K562 (cell line): ENCODE measurements around the gene EVL. TPM values are rescaled to one million over a fixed set of nuclear protein-coding genes. Genes with fewer than 3 reads are reported as not detected.
A peak's percentile ranks its signal among the peaks of the same experiment; 100 is the strongest.

Experiments used
- CBFA2T3 ChIP-seq: fragments of 450-650 bp; IDR thresholded peaks from 2 replicates; pipeline ENCODE4 v1.6.1; 2017
- DACH1 ChIP-seq: fragments of 450-650 bp; IDR thresholded peaks from 2 replicates; pipeline ENCODE4 v1.6.1; 2018; ENCODE audit not compliant: partially characterized antibody
- E2F3 ChIP-seq: fragments of 250-450 bp; sonication (Bioruptor Pico); IDR thresholded peaks from 2 replicates; pipeline ENCODE4 v1.4.0; 2020; ENCODE audit warnings: mild to moderate bottlenecking
- HOXB6 ChIP-seq: fragments of 250-450 bp; sonication (Bioruptor Pico); IDR thresholded peaks from 2 replicates; pipeline ENCODE4 v1.5.1; 2022; ENCODE audit warnings: mild to moderate bottlenecking, borderline replicate concordance
- KDM2B ChIP-seq: fragments of 250-450 bp; sonication (Bioruptor Pico); IDR thresholded peaks from 2 replicates; pipeline ENCODE4 v1.8.0; 2021; ENCODE audit warnings: mild to moderate bottlenecking, moderate library complexity
- LEF1 ChIP-seq: fragments of 450-650 bp; IDR thresholded peaks from 2 replicates; pipeline ENCODE4 v1.6.1; 2016; ENCODE audit warnings: mild to moderate bottlenecking
- MAZ ChIP-seq, 2 experiments: fragments of 450-650 bp in 1 of 2; sonication (generic) in 1 of 2; formaldehyde crosslinking; IDR thresholded peaks in 1 of 2; conservative IDR thresholded peaks in 1 of 2; 2 replicates each; pipeline versions ENCODE4 v1.4.0 to v1.5.0; 2020; ENCODE audit warnings: mild to moderate bottlenecking in 1 of 2, missing genetic modification reagents in 1 of 2
- MYNN ChIP-seq, 2 experiments: sonication (generic); formaldehyde crosslinking in 1 of 2; IDR thresholded peaks; 2 replicates each; pipeline versions ENCODE4 v1.5.0 to v1.6.1; 2016 to 2020; ENCODE audit warnings: antibody characterized with exemption in 1 of 2, missing genetic modification reagents in 1 of 2
- NR2F6 ChIP-seq: fragments of 450-650 bp; formaldehyde crosslinking; IDR thresholded peaks from 2 replicates; pipeline ENCODE4 v1.4.0; 2020; ENCODE audit warnings: mild to moderate bottlenecking
- NUFIP1 ChIP-seq: fragments of 450-650 bp; IDR thresholded peaks from 2 replicates; pipeline ENCODE4 v1.6.1; 2018; ENCODE audit not compliant: partially characterized antibody
- PHB2 ChIP-seq: fragments of 450-650 bp; IDR thresholded peaks from 2 replicates; pipeline ENCODE4 v1.6.1; 2017; ENCODE audit warnings: low read depth
- PURB ChIP-seq: sonication (generic); formaldehyde crosslinking; IDR thresholded peaks from 2 replicates; pipeline ENCODE4 v1.9.0; 2021; ENCODE audit warnings: low read depth, mild to moderate bottlenecking, missing genetic modification reagents
- SMAD2 ChIP-seq: fragments of 150-350 bp; IDR thresholded peaks from 2 replicates; pipeline ENCODE4 v1.6.1; 2014; ENCODE audit warnings: low read depth, mild to moderate bottlenecking, low read length
- SOX6 ChIP-seq: fragments of 450-650 bp; IDR thresholded peaks from 2 replicates; pipeline ENCODE4 v1.6.1; 2014; ENCODE audit warnings: mild to moderate bottlenecking
- STAT6 ChIP-seq: sonication (generic); formaldehyde crosslinking; IDR thresholded peaks from 2 replicates; pipeline ENCODE4 v1.8.1; 2023; ENCODE audit warnings: mild to moderate bottlenecking, missing genetic modification reagents
- YBX1 ChIP-seq: fragments of 450-650 bp; IDR thresholded peaks from 2 replicates; pipeline ENCODE4 v1.7.1; 2016; ENCODE audit warnings: mild to moderate bottlenecking
- ZBTB12 ChIP-seq: fragments of 250-450 bp; sonication (Bioruptor Pico); IDR thresholded peaks from 2 replicates; pipeline ENCODE4 v1.4.0; 2020
- ZC3H8 ChIP-seq: fragments of 450-650 bp; IDR thresholded peaks from 2 replicates; pipeline ENCODE4 v1.6.1; 2017
- ZNF449 ChIP-seq: fragments of 250-450 bp; sonication (Bioruptor Pico); IDR thresholded peaks from 2 replicates; pipeline ENCODE4 v1.8.0; 2022; ENCODE audit warnings: moderate library complexity, mild to moderate bottlenecking, inconsistent platforms
- ZNF780A ChIP-seq: fragments of 250-450 bp; sonication (Bioruptor Pico); IDR thresholded peaks from 2 replicates; pipeline ENCODE4 v1.5.0; 2021; ENCODE audit warnings: mild to moderate bottlenecking
- ZNF830 ChIP-seq: fragments of 250-450 bp; sonication (Bioruptor Pico); IDR thresholded peaks from 2 replicates; pipeline ENCODE4 v1.5.0; 2021; ENCODE audit warnings: mild to moderate bottlenecking
- polyA plus RNA-seq, 8 experiments: library from polyadenylated mRNA; depleted of rRNA in 4 of 8; stranded (reverse) in 5 of 8; unstranded in 3 of 8; fragments of >200 nt; fragmentation: Nextera tagmentation in 2 of 8; fragmentation: Illumina TruSeq in 1 of 8; extraction: Ambion mirVana in 2 of 8; extraction: Trizol in 1 of 8; gene quantifications; 2 replicates each; pipeline versions ENCODE4 v1.2.1 to v1.2.3, GENCODE V29; 2011 to 2014; ENCODE audit warnings: inconsistent platforms in 1 of 8, missing spikeins in 1 of 8
- total RNA-seq, 7 experiments: library from RNA; depleted of rRNA in 6 of 7; stranded (reverse); fragments of >200 nt in 6 of 7; fragmentation: Illumina TruSeq in 2 of 7; extraction: Trizol in 2 of 7; gene quantifications; 2 replicates each; pipeline versions ENCODE4 v1.2.1 to v1.2.3, GENCODE V29; 2011 to 2021; ENCODE audit warnings: low replicate concordance in 1 of 7
- TF ChIP-seq, protein P1 (sequence below): fragments of 450-650 bp; formaldehyde crosslinking; IDR thresholded peaks from 2 replicates; pipeline ENCODE4 v1.4.0; 2020; ENCODE audit warnings: mild to moderate bottlenecking, moderate library complexity

Gene EVL
- total and polyA plus RNA-seq, 9 of the 15 experiments (the other 6 are each of a cell fraction or from before 2014, with no cell fraction given) = 2.9 to 43.4 (median 23.9) TPM

GRCh38 chr14:100192672-100193416, 127.6 kb downstream of the EVL start (continued):
- TF ChIP-seq E2F3 (CRISPR knock-in tag) = peak; percentile 64; the same call in 1 of the 2 replicates
- TF ChIP-seq YBX1 = no peak
- no peak for TF ChIP-seq PURB (CRISPR knock-in tag)
- TF ChIP-seq SOX6 = peak; percentile 66
- TF ChIP-seq CBFA2T3 = no peak
- TF ChIP-seq LEF1 = no peak
- TF ChIP-seq DACH1 = no peak
- no peak for TF ChIP-seq HOXB6 (CRISPR knock-in tag)
- no peak for TF ChIP-seq SMAD2
- no peak for TF ChIP-seq ZNF449 (CRISPR knock-in tag)
- no peak for TF ChIP-seq ZC3H8
- no peak for TF ChIP-seq NR2F6
- TF ChIP-seq KDM2B = no peak
- TF ChIP-seq ZNF780A (CRISPR knock-in tag) = no peak
- TF ChIP-seq ZNF830 (CRISPR knock-in tag) = no peak
- TF ChIP-seq MYNN (IDR thresholded peaks at IDR 0.05) = no peak
- TF ChIP-seq MYNN (CRISPR knock-in tag; IDR thresholded peaks at IDR 0.05) = no peak
- no peak for TF ChIP-seq STAT6 (CRISPR knock-in tag)
- no peak for TF ChIP-seq PHB2
- no peak for TF ChIP-seq NUFIP1
- TF ChIP-seq ZBTB12 = no peak
- TF ChIP-seq, protein P1, sequence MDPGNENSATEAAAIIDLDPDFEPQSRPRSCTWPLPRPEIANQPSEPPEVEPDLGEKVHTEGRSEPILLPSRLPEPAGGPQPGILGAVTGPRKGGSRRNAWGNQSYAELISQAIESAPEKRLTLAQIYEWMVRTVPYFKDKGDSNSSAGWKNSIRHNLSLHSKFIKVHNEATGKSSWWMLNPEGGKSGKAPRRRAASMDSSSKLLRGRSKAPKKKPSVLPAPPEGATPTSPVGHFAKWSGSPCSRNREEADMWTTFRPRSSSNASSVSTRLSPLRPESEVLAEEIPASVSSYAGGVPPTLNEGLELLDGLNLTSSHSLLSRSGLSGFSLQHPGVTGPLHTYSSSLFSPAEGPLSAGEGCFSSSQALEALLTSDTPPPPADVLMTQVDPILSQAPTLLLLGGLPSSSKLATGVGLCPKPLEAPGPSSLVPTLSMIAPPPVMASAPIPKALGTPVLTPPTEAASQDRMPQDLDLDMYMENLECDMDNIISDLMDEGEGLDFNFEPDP (CRISPR knock-in tag) = no peak
- TF ChIP-seq MAZ (CRISPR knock-in tag; conservative IDR thresholded peaks at IDR 0.05 in 1 of 2, IDR thresholded peaks at IDR 0.05 in 1 of 2) = peak; percentile 72 to 94; a peak in 3 of 4 replicates
